Endodermal cell (in vitro differentiated cells): ENCODE data around the gene PBXIP1. TPM values are rescaled to one million over a fixed set of nuclear protein-coding genes. Genes with fewer than 3 reads are reported as not detected.
"Not testable (repeated sequence)": the region's sequence is repeated elsewhere in the genome, so short reads cannot be mapped to it uniquely, and the experiment has no call there.

Source experiments
- DNase-seq: peaks from one replicate; pipeline ENCODE4 v3.0.0-alpha.2; 2017
- H3K27ac ChIP-seq: 2 replicates; pipeline ENCODE4 v1.5.1; 2013; ENCODE audit warnings: mild to moderate bottlenecking, low read depth, low read length, moderate library complexity
- H3K27me3 ChIP-seq: 2 replicates; pipeline ENCODE4 v1.6.1; 2013; ENCODE audit warnings: mild to moderate bottlenecking, low read length, moderate library complexity; ENCODE audit not compliant: insufficient read depth, control insufficient read depth, poor library complexity, severe bottlenecking
- H3K36me3 ChIP-seq: 2 replicates; pipeline ENCODE4 v1.7.0; 2013; ENCODE audit warnings: mild to moderate bottlenecking, low read length, moderate library complexity; ENCODE audit not compliant: control insufficient read depth, insufficient read depth
- H3K4me1 ChIP-seq: one replicate; pipeline ENCODE4 v1.7.0; 2013; ENCODE audit warnings: low read length; ENCODE audit not compliant: control insufficient read depth, insufficient read depth
- H3K4me3 ChIP-seq: 2 replicates; pipeline ENCODE4 v1.5.1; 2013; ENCODE audit warnings: mild to moderate bottlenecking, low read length, moderate library complexity
- H3K9ac ChIP-seq: 2 replicates; pipeline ENCODE4 v1.6.1; 2013; ENCODE audit warnings: mild to moderate bottlenecking, low read length, moderate library complexity; ENCODE audit not compliant: poor library complexity, severe bottlenecking; ENCODE audit errors: extremely low read depth
- H3K9me3 ChIP-seq: 2 replicates; pipeline ENCODE4 v1.6.1; 2013; ENCODE audit warnings: mild to moderate bottlenecking, low read length, moderate library complexity; ENCODE audit not compliant: control insufficient read depth
- H3K27ac Mint-ChIP-seq: 2 replicates; pipeline ENCODE4 v1.8.0; 2020; ENCODE audit warnings: mixed read lengths
- H3K27me3 Mint-ChIP-seq: 2 replicates; pipeline ENCODE4 v1.8.0; 2021; ENCODE audit warnings: mild to moderate bottlenecking, mixed read lengths; ENCODE audit not compliant: insufficient read depth
- H3K36me3 Mint-ChIP-seq: 2 replicates; pipeline ENCODE4 v1.8.0; 2020; ENCODE audit warnings: low read depth, mixed read lengths
- H3K4me1 Mint-ChIP-seq: 2 replicates; pipeline ENCODE4 v1.8.0; 2020; ENCODE audit warnings: mixed read lengths
- H3K4me3 Mint-ChIP-seq: 2 replicates; pipeline ENCODE4 v1.8.0; 2020; ENCODE audit warnings: mild to moderate bottlenecking, moderate library complexity, mixed read lengths
- H3K9me3 Mint-ChIP-seq: 2 replicates; pipeline ENCODE4 v1.8.0; 2020; ENCODE audit warnings: mild to moderate bottlenecking, mixed read lengths
- WGBS, 2 experiments: methylation state at CpG; one replicate each; pipeline versions ENCODE4 v1.1.5 to v1.1.7; 2013; ENCODE audit warnings: missing lambda C conversion rate in 2 of 2, mixed read lengths in 1 of 2; ENCODE audit not compliant: insufficient coverage in 1 of 2, insufficient read length in 1 of 2; 5-methylcytosine and 5-hydroxymethylcytosine counted together
- total RNA-seq, 2 donors: library from RNA; stranded (reverse); fragmentation: NEBNext Ultra II Directional in 1 of 2; extraction: Animal tissue kit (Norgen Biotek cat#: 25700) in 1 of 2; gene quantifications; 2 replicates in 1 of 2; 3 replicates in 1 of 2; pipeline ENCODE4 v1.2.1, GENCODE V29; 2021
- TF ChIP-seq, protein P1 (sequence below): fragments of 200-600 bp; sonication (generic); conservative IDR thresholded peaks from 2 replicates; pipeline ENCODE4 v1.5.0; 2021; ENCODE audit warnings: antibody characterized with exemption, mild to moderate bottlenecking

Gene PBXIP1
- total RNA-seq, 2 donors from 2014 or later, result 42.5 to 61.3 TPM

DNA sequence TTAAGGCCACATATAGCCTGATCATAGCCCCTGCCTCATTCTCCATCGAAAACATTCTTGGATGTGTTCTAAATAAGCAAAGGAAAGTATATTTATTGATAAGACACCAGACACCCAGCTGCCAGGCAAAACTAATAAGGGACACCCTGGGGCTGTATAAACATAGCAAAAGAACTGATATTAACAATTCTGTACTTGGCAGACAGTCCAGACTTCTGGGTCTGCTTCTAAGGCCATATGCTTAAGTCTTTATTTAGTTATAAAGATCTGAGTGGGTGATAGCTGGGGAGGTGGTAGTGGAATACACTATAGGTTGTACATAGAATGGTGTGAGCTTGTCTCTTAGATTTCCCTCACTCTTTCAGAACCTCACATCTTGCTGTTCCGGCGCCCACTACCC lies 22.5 kb upstream of the PBXIP1 start:
- Mint-ChIP-seq H3K36me3 (peaks cover 32% of the 10 kb centered on the region), H3K27ac (no peak overlapping the region), H3K4me3 (no peak overlapping the region)

DNA sequence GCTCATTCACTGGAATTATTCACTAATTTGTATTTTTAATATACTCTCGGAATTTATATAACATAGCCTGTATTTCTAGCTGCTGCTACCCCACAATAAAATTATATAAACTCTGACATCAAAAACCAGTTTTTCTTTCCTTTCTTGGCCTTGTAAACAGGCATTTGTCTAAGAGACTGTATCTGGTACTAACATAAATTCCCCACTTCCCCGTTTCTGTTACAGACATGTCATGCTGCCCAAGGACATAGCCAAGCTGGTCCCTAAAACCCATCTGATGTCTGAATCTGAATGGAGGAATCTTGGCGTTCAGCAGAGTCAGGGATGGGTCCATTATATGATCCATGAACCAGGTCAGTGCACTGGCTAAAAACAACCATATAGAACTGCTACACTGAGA lies 21.9 kb upstream of the PBXIP1 start:
- not testable (repeated sequence) for H3K27ac ChIP-seq

More for the DNA sequence above, 22.5 kb upstream of the PBXIP1 start:
- DNase-seq, result no peak
- no CpG with 5 or more reads among the region's 3 CpGs for WGBS, 2 experiments
- no peaks in the 10 kb centered on the region for H3K27me3 Mint-ChIP-seq
- TF ChIP-seq, protein P1, sequence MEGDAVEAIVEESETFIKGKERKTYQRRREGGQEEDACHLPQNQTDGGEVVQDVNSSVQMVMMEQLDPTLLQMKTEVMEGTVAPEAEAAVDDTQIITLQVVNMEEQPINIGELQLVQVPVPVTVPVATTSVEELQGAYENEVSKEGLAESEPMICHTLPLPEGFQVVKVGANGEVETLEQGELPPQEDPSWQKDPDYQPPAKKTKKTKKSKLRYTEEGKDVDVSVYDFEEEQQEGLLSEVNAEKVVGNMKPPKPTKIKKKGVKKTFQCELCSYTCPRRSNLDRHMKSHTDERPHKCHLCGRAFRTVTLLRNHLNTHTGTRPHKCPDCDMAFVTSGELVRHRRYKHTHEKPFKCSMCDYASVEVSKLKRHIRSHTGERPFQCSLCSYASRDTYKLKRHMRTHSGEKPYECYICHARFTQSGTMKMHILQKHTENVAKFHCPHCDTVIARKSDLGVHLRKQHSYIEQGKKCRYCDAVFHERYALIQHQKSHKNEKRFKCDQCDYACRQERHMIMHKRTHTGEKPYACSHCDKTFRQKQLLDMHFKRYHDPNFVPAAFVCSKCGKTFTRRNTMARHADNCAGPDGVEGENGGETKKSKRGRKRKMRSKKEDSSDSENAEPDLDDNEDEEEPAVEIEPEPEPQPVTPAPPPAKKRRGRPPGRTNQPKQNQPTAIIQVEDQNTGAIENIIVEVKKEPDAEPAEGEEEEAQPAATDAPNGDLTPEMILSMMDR, result no peak
- no peak overlapping the region for H3K4me3 ChIP-seq
- peaks cover 3% of the 10 kb centered on the region for H3K4me1 ChIP-seq
- H3K27me3 ChIP-seq, result no peaks in the 10 kb centered on the region
- no peak overlapping the region for H3K27ac ChIP-seq
- H3K4me1 Mint-ChIP-seq, result peaks cover 3% of the 10 kb centered on the region
- no peaks in the 10 kb centered on the region for H3K9me3 Mint-ChIP-seq
- H3K9ac ChIP-seq, result no peak overlapping the region
- H3K9me3 ChIP-seq, result no peaks in the 10 kb centered on the region
- peaks cover 32% of the 10 kb centered on the region for H3K36me3 ChIP-seq

DNA sequence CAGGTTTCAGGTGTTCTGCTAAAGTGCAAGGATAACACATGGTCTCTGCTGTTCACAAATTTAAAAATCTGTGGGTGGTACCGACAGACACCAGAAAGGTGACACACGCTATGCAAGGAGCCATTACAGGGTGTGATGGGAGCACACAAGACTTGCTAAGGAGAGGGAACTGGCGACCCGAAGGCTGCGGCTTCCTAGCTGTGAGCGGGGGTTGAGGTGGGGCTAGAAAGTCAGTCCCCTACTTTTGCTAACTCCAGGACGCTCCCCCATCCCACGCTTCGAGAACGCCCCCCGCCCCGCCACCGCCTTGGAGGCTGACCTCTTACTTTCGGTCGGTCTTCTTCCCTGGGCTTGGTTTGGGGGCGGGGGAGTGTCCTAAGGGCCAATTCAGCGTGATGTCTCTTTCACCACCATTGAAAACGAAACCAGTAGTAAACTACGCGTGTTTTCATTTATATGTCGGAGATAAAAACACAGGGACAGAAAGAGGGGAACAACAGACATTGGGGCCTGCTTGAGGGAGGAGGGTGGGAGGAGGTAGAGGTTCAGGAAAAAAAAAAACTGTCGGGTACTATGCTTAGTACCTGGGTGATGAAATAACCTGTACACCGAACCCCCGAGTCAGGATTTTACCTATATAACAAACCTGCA lies 19.6 kb upstream of the PBXIP1 start:
- no peaks in the 10 kb centered on the region for H3K27me3 ChIP-seq
- WGBS, 2 experiments, result 1 to 2% methylated on average over 13 to 24 of the region's 24 CpGs

More for the DNA sequence above, 21.9 kb upstream of the PBXIP1 start:
- not testable (repeated sequence) for H3K27me3 Mint-ChIP-seq, H3K9me3 ChIP-seq, H3K4me1 ChIP-seq, H3K4me1 Mint-ChIP-seq, H3K9me3 Mint-ChIP-seq, DNase-seq, H3K4me3 Mint-ChIP-seq, H3K9ac ChIP-seq, H3K4me3 ChIP-seq, H3K27me3 ChIP-seq, H3K27ac Mint-ChIP-seq
- H3K36me3 Mint-ChIP-seq, result peaks cover 32% of the 10 kb centered on the region
- WGBS, 2 experiments, result 93 to 95% methylated on average over 2 to 3 of the region's 3 CpGs
- H3K36me3 ChIP-seq, result peaks cover 32% of the 10 kb centered on the region

More for the DNA sequence above, 19.6 kb upstream of the PBXIP1 start:
- no peaks in the 10 kb centered on the region for H3K9me3 Mint-ChIP-seq
- Histone ChIP-seq H3K9me3 (no peaks in the 10 kb centered on the region), H3K9ac (peak overlapping the region; percentile 96), H3K27ac (peak overlapping the region; percentile 96), H3K4me3 (peak overlapping the region; percentile 99), H3K36me3 (peaks cover 27% of the 10 kb centered on the region), H3K4me1 (peaks cover 6% of the 10 kb centered on the region)
- DNase-seq, result peak; percentile 77
- TF ChIP-seq, protein P1, result no peak
- H3K27me3 Mint-ChIP-seq, result no peaks in the 10 kb centered on the region
- H3K36me3 Mint-ChIP-seq, result peaks cover 20% of the 10 kb centered on the region
- H3K4me3 Mint-ChIP-seq, result no peak overlapping the region
- H3K27ac Mint-ChIP-seq, result no peak overlapping the region
- peaks cover 22% of the 10 kb centered on the region for H3K4me1 Mint-ChIP-seq
